HepG2 (cell line): ENCODE data around the gene GADD45A. TPM values are rescaled to one million over a fixed set of nuclear protein-coding genes. Genes with fewer than 3 reads are reported as not detected.
A peak's percentile ranks its signal among the peaks of the same experiment; 100 is the strongest.

Source experiments
- ATF3 ChIP-seq: sonication (generic); formaldehyde crosslinking; IDR thresholded peaks from 2 replicates; pipeline ENCODE4 v1.4.0; 2020; ENCODE audit warnings: missing genetic modification reagents
- CEBPG ChIP-seq: IDR thresholded peaks from 2 replicates; pipeline ENCODE4 v1.6.1; 2016
- CENPT ChIP-seq: sonication (generic); formaldehyde crosslinking; IDR thresholded peaks from 2 replicates; pipeline ENCODE4 v1.8.0; 2022; ENCODE audit warnings: low read depth, mild to moderate bottlenecking, moderate library complexity, missing genetic modification reagents
- FOXM1 ChIP-seq: sonication (generic); formaldehyde crosslinking; IDR thresholded peaks from 2 replicates; pipeline ENCODE4 v1.5.0; 2020; ENCODE audit warnings: missing genetic modification reagents
- GABPB1 ChIP-seq: IDR thresholded peaks from 2 replicates; pipeline ENCODE4 v1.6.1; 2016; ENCODE audit warnings: mild to moderate bottlenecking, missing genetic modification reagents, moderate library complexity, missing compliant biosample characterization
- MAFF ChIP-seq: IDR thresholded peaks from 2 replicates; pipeline ENCODE4 v1.6.1; 2011; ENCODE audit warnings: low read depth, low read length, improper control_type of control experiment
- MTA1 ChIP-seq: sonication (generic); formaldehyde crosslinking; IDR thresholded peaks from 2 replicates; pipeline ENCODE4 v1.4.0; 2020; ENCODE audit warnings: missing genetic modification reagents, mild to moderate bottlenecking, borderline replicate concordance
- RARA ChIP-seq: IDR thresholded peaks from 2 replicates; pipeline ENCODE4 v1.6.1; 2016; ENCODE audit warnings: missing genetic modification reagents, missing compliant biosample characterization
- SATB2 ChIP-seq: sonication (generic); formaldehyde crosslinking; IDR thresholded peaks from 2 replicates; pipeline ENCODE4 v1.5.0; 2020; ENCODE audit warnings: missing genetic modification reagents
- SNAPC2 ChIP-seq: sonication (generic); formaldehyde crosslinking; IDR thresholded peaks from 2 replicates; pipeline ENCODE4 v1.8.1; 2022; ENCODE audit warnings: mild to moderate bottlenecking, missing genetic modification reagents
- TMF1 ChIP-seq: sonication (generic); formaldehyde crosslinking; IDR thresholded peaks from 2 replicates; pipeline ENCODE4 v1.8.1; 2022; ENCODE audit warnings: low read depth, missing genetic modification reagents
- YEATS4 ChIP-seq: sonication (generic); formaldehyde crosslinking; IDR thresholded peaks from 2 replicates; pipeline ENCODE4 v1.4.0; 2020; ENCODE audit warnings: missing genetic modification reagents, borderline replicate concordance
- ZNF292 ChIP-seq: sonication (generic); formaldehyde crosslinking; IDR thresholded peaks from 2 replicates; pipeline ENCODE4 v1.8.1; 2022; ENCODE audit warnings: mild to moderate bottlenecking, low read depth, missing genetic modification reagents, borderline replicate concordance
- ZNF317 ChIP-seq: sonication (generic); formaldehyde crosslinking; IDR thresholded peaks from 2 replicates; pipeline ENCODE4 v1.5.0; 2020; ENCODE audit warnings: mild to moderate bottlenecking, missing genetic modification reagents
- ZNF446 ChIP-seq: sonication (generic); formaldehyde crosslinking; IDR thresholded peaks from 2 replicates; pipeline ENCODE4 v1.5.0; 2020; ENCODE audit warnings: mild to moderate bottlenecking, missing genetic modification reagents
- ZNF543 ChIP-seq: sonication (generic); formaldehyde crosslinking; IDR thresholded peaks from 2 replicates; pipeline ENCODE4 v1.4.0; 2020; ENCODE audit warnings: mild to moderate bottlenecking, missing genetic modification reagents
- ZNF629 ChIP-seq: sonication (generic); formaldehyde crosslinking; conservative IDR thresholded peaks from 2 replicates; pipeline ENCODE4 v1.5.0; 2020; ENCODE audit warnings: missing genetic modification reagents
- polyA plus RNA-seq, 8 experiments: library from polyadenylated mRNA; depleted of rRNA in 3 of 8; stranded (reverse) in 7 of 8; unstranded in 1 of 8; fragments of >200 nt; fragmentation: Illumina TruSeq in 4 of 8; extraction: Trizol in 4 of 8; gene quantifications; 2 replicates each; pipeline versions ENCODE4 v1.2.1 to v1.2.3, GENCODE V29; 2011 to 2016; ENCODE audit warnings: low read depth in 4 of 8, missing spikeins in 1 of 8, mixed read lengths in 1 of 8; ENCODE audit not compliant: insufficient read depth in 1 of 8
- total RNA-seq, 5 experiments: library from RNA; depleted of rRNA; stranded (reverse); fragments of >200 nt; fragmentation: Illumina TruSeq; extraction: Trizol; gene quantifications; 2 replicates each; pipeline ENCODE4 v1.2.3, GENCODE V29; 2016; ENCODE audit warnings: low read depth in 1 of 5
- TF ChIP-seq, protein P1 (sequence below): sonication (generic); formaldehyde crosslinking; IDR thresholded peaks from 2 replicates; pipeline ENCODE4 v1.9.0; 2021; ENCODE audit warnings: missing genetic modification reagents, mild to moderate bottlenecking, borderline replicate concordance
- TF ChIP-seq, protein P2 (sequence below): sonication (generic); formaldehyde crosslinking; IDR thresholded peaks from 2 replicates; pipeline ENCODE4 v1.4.0; 2020; ENCODE audit warnings: mild to moderate bottlenecking, missing genetic modification reagents
- TF ChIP-seq, protein P3 (sequence below): IDR thresholded peaks from 2 replicates; pipeline ENCODE4 v1.4.0; 2020; ENCODE audit warnings: mild to moderate bottlenecking, missing genetic modification reagents
- TF ChIP-seq, protein P4 (sequence below): sonication (generic); formaldehyde crosslinking; IDR thresholded peaks from 2 replicates; pipeline ENCODE4 v1.5.1; 2020; ENCODE audit warnings: missing genetic modification reagents, mild to moderate bottlenecking, borderline replicate concordance
- TF ChIP-seq, protein P5 (sequence below): sonication (generic); formaldehyde crosslinking; IDR thresholded peaks from 2 replicates; pipeline ENCODE4 v1.4.0; 2020; ENCODE audit warnings: mild to moderate bottlenecking, low read depth, missing genetic modification reagents

The GADD45A gene
- total and polyA plus RNA-seq, 2 of the 13 experiments (the other 11 are each of a cell fraction or from before 2014, with no cell fraction given): 33.2 to 46.2 TPM

DNA sequence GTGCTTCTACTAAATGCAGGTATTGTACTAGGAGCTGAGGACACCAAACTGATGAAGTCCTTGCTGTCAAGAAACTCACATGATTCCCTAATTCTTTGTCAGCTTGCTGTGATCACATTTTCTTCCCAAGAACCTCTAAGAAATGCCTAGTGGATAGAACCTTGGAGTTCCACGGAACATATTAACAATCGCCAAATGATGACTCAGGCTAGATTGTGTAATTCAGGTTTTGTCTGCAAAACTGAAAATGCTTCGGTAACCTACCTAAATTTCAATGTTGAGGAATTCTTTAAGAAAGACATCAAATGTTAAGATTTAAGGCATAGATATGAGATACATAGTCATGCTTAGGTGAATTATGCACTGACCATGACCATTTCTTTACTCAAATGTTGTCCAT, 1.7 kb upstream of the GADD45A start (continued):
- TF ChIP-seq, protein P1, sequence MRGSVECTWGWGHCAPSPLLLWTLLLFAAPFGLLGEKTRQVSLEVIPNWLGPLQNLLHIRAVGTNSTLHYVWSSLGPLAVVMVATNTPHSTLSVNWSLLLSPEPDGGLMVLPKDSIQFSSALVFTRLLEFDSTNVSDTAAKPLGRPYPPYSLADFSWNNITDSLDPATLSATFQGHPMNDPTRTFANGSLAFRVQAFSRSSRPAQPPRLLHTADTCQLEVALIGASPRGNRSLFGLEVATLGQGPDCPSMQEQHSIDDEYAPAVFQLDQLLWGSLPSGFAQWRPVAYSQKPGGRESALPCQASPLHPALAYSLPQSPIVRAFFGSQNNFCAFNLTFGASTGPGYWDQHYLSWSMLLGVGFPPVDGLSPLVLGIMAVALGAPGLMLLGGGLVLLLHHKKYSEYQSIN (CRISPR knock-in tag): no peak
- no peak for TF ChIP-seq YEATS4 (CRISPR knock-in tag)
- TF ChIP-seq MAFF: peak; percentile 57
- TF ChIP-seq, protein P2, sequence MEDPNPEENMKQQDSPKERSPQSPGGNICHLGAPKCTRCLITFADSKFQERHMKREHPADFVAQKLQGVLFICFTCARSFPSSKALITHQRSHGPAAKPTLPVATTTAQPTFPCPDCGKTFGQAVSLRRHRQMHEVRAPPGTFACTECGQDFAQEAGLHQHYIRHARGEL: no peak
- no peak for TF ChIP-seq ZNF446 (CRISPR knock-in tag)
- peak; percentile 69 for TF ChIP-seq CEBPG
- TF ChIP-seq ZNF543 (CRISPR knock-in tag): no peak
- no peak for TF ChIP-seq GABPB1 (CRISPR knock-in tag)
- TF ChIP-seq FOXM1 (CRISPR knock-in tag): no peak
- TF ChIP-seq ZNF292 (CRISPR knock-in tag): no peak
- TF ChIP-seq ATF3 (CRISPR knock-in tag): peak; percentile 69; the same call in 1 of the 2 replicates
- no peak for TF ChIP-seq CENPT (CRISPR knock-in tag)
- no peak for TF ChIP-seq SNAPC2
- TF ChIP-seq ZNF317 (CRISPR knock-in tag): no peak
- TF ChIP-seq, protein P3, sequence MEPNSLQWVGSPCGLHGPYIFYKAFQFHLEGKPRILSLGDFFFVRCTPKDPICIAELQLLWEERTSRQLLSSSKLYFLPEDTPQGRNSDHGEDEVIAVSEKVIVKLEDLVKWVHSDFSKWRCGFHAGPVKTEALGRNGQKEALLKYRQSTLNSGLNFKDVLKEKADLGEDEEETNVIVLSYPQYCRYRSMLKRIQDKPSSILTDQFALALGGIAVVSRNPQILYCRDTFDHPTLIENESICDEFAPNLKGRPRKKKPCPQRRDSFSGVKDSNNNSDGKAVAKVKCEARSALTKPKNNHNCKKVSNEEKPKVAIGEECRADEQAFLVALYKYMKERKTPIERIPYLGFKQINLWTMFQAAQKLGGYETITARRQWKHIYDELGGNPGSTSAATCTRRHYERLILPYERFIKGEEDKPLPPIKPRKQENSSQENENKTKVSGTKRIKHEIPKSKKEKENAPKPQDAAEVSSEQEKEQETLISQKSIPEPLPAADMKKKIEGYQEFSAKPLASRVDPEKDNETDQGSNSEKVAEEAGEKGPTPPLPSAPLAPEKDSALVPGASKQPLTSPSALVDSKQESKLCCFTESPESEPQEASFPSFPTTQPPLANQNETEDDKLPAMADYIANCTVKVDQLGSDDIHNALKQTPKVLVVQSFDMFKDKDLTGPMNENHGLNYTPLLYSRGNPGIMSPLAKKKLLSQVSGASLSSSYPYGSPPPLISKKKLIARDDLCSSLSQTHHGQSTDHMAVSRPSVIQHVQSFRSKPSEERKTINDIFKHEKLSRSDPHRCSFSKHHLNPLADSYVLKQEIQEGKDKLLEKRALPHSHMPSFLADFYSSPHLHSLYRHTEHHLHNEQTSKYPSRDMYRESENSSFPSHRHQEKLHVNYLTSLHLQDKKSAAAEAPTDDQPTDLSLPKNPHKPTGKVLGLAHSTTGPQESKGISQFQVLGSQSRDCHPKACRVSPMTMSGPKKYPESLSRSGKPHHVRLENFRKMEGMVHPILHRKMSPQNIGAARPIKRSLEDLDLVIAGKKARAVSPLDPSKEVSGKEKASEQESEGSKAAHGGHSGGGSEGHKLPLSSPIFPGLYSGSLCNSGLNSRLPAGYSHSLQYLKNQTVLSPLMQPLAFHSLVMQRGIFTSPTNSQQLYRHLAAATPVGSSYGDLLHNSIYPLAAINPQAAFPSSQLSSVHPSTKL (CRISPR knock-in tag): peak; percentile 28; the same call in 1 of the 2 replicates
- TF ChIP-seq, protein P4, sequence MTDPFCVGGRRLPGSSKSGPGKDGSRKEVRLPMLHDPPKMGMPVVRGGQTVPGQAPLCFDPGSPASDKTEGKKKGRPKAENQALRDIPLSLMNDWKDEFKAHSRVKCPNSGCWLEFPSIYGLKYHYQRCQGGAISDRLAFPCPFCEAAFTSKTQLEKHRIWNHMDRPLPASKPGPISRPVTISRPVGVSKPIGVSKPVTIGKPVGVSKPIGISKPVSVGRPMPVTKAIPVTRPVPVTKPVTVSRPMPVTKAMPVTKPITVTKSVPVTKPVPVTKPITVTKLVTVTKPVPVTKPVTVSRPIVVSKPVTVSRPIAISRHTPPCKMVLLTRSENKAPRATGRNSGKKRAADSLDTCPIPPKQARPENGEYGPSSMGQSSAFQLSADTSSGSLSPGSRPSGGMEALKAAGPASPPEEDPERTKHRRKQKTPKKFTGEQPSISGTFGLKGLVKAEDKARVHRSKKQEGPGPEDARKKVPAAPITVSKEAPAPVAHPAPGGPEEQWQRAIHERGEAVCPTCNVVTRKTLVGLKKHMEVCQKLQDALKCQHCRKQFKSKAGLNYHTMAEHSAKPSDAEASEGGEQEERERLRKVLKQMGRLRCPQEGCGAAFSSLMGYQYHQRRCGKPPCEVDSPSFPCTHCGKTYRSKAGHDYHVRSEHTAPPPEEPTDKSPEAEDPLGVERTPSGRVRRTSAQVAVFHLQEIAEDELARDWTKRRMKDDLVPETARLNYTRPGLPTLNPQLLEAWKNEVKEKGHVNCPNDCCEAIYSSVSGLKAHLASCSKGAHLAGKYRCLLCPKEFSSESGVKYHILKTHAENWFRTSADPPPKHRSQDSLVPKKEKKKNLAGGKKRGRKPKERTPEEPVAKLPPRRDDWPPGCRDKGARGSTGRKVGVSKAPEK: no peak
- no peak for TF ChIP-seq ZNF629 (CRISPR knock-in tag)
- TF ChIP-seq, protein P5, sequence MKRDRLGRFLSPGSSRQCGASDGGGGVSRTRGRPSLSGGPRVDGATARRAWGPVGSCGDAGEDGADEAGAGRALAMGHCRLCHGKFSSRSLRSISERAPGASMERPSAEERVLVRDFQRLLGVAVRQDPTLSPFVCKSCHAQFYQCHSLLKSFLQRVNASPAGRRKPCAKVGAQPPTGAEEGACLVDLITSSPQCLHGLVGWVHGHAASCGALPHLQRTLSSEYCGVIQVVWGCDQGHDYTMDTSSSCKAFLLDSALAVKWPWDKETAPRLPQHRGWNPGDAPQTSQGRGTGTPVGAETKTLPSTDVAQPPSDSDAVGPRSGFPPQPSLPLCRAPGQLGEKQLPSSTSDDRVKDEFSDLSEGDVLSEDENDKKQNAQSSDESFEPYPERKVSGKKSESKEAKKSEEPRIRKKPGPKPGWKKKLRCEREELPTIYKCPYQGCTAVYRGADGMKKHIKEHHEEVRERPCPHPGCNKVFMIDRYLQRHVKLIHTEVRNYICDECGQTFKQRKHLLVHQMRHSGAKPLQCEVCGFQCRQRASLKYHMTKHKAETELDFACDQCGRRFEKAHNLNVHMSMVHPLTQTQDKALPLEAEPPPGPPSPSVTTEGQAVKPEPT: no peak
- no peak for TF ChIP-seq MTA1
- no peak for TF ChIP-seq TMF1 (CRISPR knock-in tag)
- TF ChIP-seq SATB2 (CRISPR knock-in tag): no peak
- no peak for TF ChIP-seq RARA (CRISPR knock-in tag)
